ENCODE results near the gene DAND5. TPM values are rescaled to one million over a fixed set of nuclear protein-coding genes. Genes with fewer than 3 reads are reported as not detected.
A peak's percentile ranks its signal among the peaks of the same experiment; 100 is the strongest.

The DAND5 gene
- total and polyA plus RNA-seq, 2 donors (not counting 1 experiment from before 2014, with no cell fraction given) = not detected

GRCh38 chr19:13011653-13012389 lies 42.4 kb downstream of the DAND5 start:
- ChIA-PET CTCF (interaction anchor here (1.1 to 1.6 kb wide), 3 partner anchors 10 to 35 kb away, joined by 3 to 6 read pairs (median 3); no protein-coding TSS in a partner anchor), POLR2A (interaction anchor here (1.2 kb wide), 1 partner anchor 22 kb away, joined by 3 read pairs; no protein-coding TSS in a partner anchor)
- H3K4me1 Mint-ChIP-seq = peaks cover 37% of the 10 kb centered on the region
- WGBS (ENCODE audit: insufficient coverage) = 28% methylated on average over 53 of the region's 54 CpGs
- DNase-seq (peak; percentile 48), ATAC-seq (ENCODE audit: low read depth) (no peak)
- Histone ChIP-seq H4K20me1 (ENCODE audit: control insufficient read depth, insufficient read depth, low read length, poor library complexity, severe bottlenecking) (no peaks in the 10 kb centered on the region), H3K4me3 (ENCODE audit: control extremely low read depth in 1 of 5, extremely low read depth in 1 of 5, insufficient read depth in 1 of 5, low read depth in 2 of 5, low read length in 4 of 5) (peak overlapping the region in 1 of 5 experiments; percentile 53), H3K27ac (ENCODE audit: low read length in 2 of 2) (no peak overlapping the region), H3K9me3 (ENCODE audit: control extremely low read depth in 1 of 3, control insufficient read depth in 2 of 3, insufficient read depth in 1 of 3, low read length in 2 of 3) (peaks cover 0 to 24% (median 0%) of the 10 kb centered on the region in 3 donors), H3K36me3 (replicated peaks in 1 of 2; ENCODE audit: control extremely low read depth in 1 of 2, control insufficient read depth in 1 of 2, extremely low read depth in 1 of 2, insufficient read depth in 2 of 2, low read length in 1 of 2) (no peaks in the 10 kb centered on the region), H3K27me3 (replicated peaks in 1 of 4; ENCODE audit: control extremely low read depth in 1 of 4, control insufficient read depth in 3 of 4, insufficient read depth in 4 of 4, low read length in 3 of 4) (peaks cover 0 to 72% (median 38%) of the 10 kb centered on the region in 4 experiments), H3K79me2 (ENCODE audit: control insufficient read depth, insufficient read depth, low read length) (no peaks in the 10 kb centered on the region), H3K4me2 (replicated peaks; ENCODE audit: low read depth, low read length, poor library complexity, severe bottlenecking) (peak overlapping the region; percentile 76), H3K9ac (ENCODE audit: low read length) (no peak overlapping the region), H3K4me1 (ENCODE audit: control insufficient read depth in 2 of 2, insufficient read depth in 2 of 2, low read length in 2 of 2) (peaks cover 35 to 49% of the 10 kb centered on the region in 2 donors), H2AFZ (ENCODE audit: insufficient read depth, low read depth, low read length, poor library complexity, severe bottlenecking) (no peak overlapping the region)
- TF ChIP-seq CTCF (IDR thresholded peaks at IDR 0.05) (no peak), EZH2 (IDR thresholded peaks at IDR 0.05; ENCODE audit: borderline replicate concordance, insufficient read depth, low read depth, low read length, poor library complexity, severe bottlenecking) (peak; percentile 61)
- no peak overlapping the region for H3K27ac Mint-ChIP-seq
- peaks cover 59% of the 10 kb centered on the region for H3K27me3 Mint-ChIP-seq
- intact Hi-C loops (cut with micrococcal nuclease) = no loop called here
- H3K4me3 Mint-ChIP-seq = peak overlapping the region; percentile 29
- no peaks in the 10 kb centered on the region for H3K9me3 Mint-ChIP-seq (ENCODE audit: insufficient read depth)

- DNase-seq (no peak), ATAC-seq (ENCODE audit: low read depth) (no peak)
- intact Hi-C loops (cut with micrococcal nuclease) = no loop called here
- ChIA-PET CTCF (interaction anchor here (1.1 kb wide), 1 partner anchor 10 kb away, joined by 3 read pairs; no protein-coding TSS in a partner anchor), POLR2A (no interaction called here)
- peak overlapping the region; percentile 46 for H3K27ac Mint-ChIP-seq
- Histone ChIP-seq H3K4me2 (replicated peaks; ENCODE audit: low read depth, low read length, poor library complexity, severe bottlenecking) (peak overlapping the region; percentile 76), H2AFZ (ENCODE audit: insufficient read depth, low read depth, low read length, poor library complexity, severe bottlenecking) (peak overlapping the region; percentile 69), H4K20me1 (ENCODE audit: control insufficient read depth, insufficient read depth, low read length, poor library complexity, severe bottlenecking) (no peaks in the 10 kb centered on the region), H3K79me2 (ENCODE audit: control insufficient read depth, insufficient read depth, low read length) (no peaks in the 10 kb centered on the region), H3K4me1 (ENCODE audit: control insufficient read depth in 2 of 2, insufficient read depth in 2 of 2, low read length in 2 of 2) (peaks cover 35 to 49% of the 10 kb centered on the region in 2 donors), H3K9me3 (ENCODE audit: control extremely low read depth in 1 of 3, control insufficient read depth in 2 of 3, insufficient read depth in 1 of 3, low read length in 2 of 3) (peaks cover 0 to 24% (median 0%) of the 10 kb centered on the region in 3 donors), H3K27ac (ENCODE audit: low read length in 2 of 2) (no peak overlapping the region), H3K9ac (ENCODE audit: low read length) (peak overlapping the region; percentile 60), H3K36me3 (replicated peaks in 1 of 2; ENCODE audit: control extremely low read depth in 1 of 2, control insufficient read depth in 1 of 2, extremely low read depth in 1 of 2, insufficient read depth in 2 of 2, low read length in 1 of 2) (no peaks in the 10 kb centered on the region), H3K27me3 (replicated peaks in 1 of 4; ENCODE audit: control extremely low read depth in 1 of 4, control insufficient read depth in 3 of 4, insufficient read depth in 4 of 4, low read length in 3 of 4) (peaks cover 0 to 72% (median 38%) of the 10 kb centered on the region in 4 experiments), H3K4me3 (ENCODE audit: control extremely low read depth in 1 of 5, extremely low read depth in 1 of 5, insufficient read depth in 1 of 5, low read depth in 2 of 5, low read length in 4 of 5) (peak overlapping the region in 4 of 5 experiments; percentile 23 to 71 (median 55))
- TF ChIP-seq EZH2 (IDR thresholded peaks at IDR 0.05; ENCODE audit: borderline replicate concordance, insufficient read depth, low read depth, low read length, poor library complexity, severe bottlenecking) (no peak), CTCF (IDR thresholded peaks at IDR 0.05) (no peak)
- peaks cover 38% of the 10 kb centered on the region for H3K4me1 Mint-ChIP-seq
- H3K9me3 Mint-ChIP-seq (ENCODE audit: insufficient read depth) = no peaks in the 10 kb centered on the region
- 9% methylated on average over 17 of the region's 23 CpGs for WGBS (ENCODE audit: insufficient coverage)
- H3K27me3 Mint-ChIP-seq = peaks cover 63% of the 10 kb centered on the region
- peak overlapping the region; percentile 92 for H3K4me3 Mint-ChIP-seq
Observed at GRCh38 chr19:13012390-13012689, 43.0 kb downstream of the DAND5 start.

Measured in B cell (primary cell).